SK-N-SH (cell line): Measurements from ENCODE around the gene GFOD2. TPM values are rescaled to one million over a fixed set of nuclear protein-coding genes. Genes with fewer than 3 reads are reported as not detected.

ENCODE experiments used
- CTCF ChIA-PET: fragments of 300-600, 350-600 bp; formaldehyde crosslinking; extraction: SDS; loops from one replicate; lab custom pipeline; 2021; lab: Yijun Ruan, JAX
- POLR2A ChIA-PET: fragments of 350-600 bp; sonication (Branson Sonifier 250); formaldehyde crosslinking; extraction: SDS; loops from one replicate; lab custom pipeline; 2020; ENCODE audit warnings: antibody characterized with exemption, inconsistent platforms; lab: Yijun Ruan, JAX
- DNase-seq: peaks from one replicate; pipeline ENCODE4 v3.0.0; 2012
- H2AFZ ChIP-seq: fragments of 200-600 bp; sonication (generic); 2 replicates; pipeline ENCODE4 v1.8.1; 2016; ENCODE audit warnings: antibody characterized with exemption, mild to moderate bottlenecking, low read depth
- H3F3A ChIP-seq: fragments of 200-600 bp; sonication (generic); replicated peaks from 2 replicates; pipeline ENCODE3; 2016; ENCODE audit warnings: antibody characterized with exemption, mild to moderate bottlenecking; ENCODE audit not compliant: insufficient read depth
- H3K27ac ChIP-seq, 2 experiments: fragments of 200-500 bp in 1 of 2; fragments of 200-600 bp in 1 of 2; sonication (Bioruptor generic) in 1 of 2; sonication (generic), shearing (Covaris generic) in 1 of 2; 2 replicates each; pipeline versions ENCODE4 v1.5.1 to v1.6.1; 2014 to 2016; ENCODE audit warnings: low read depth in 2 of 2, inconsistent platforms in 1 of 2, low read length in 1 of 2, mild to moderate bottlenecking in 1 of 2, mixed read lengths in 1 of 2
- H3K27me3 ChIP-seq: fragments of 200-600 bp; sonication (generic), shearing (Covaris generic); 2 replicates; pipeline ENCODE4 v1.6.1; 2016; ENCODE audit warnings: mixed run types; ENCODE audit not compliant: insufficient read depth
- H3K36me3 ChIP-seq, 2 experiments: fragments of 200-500 bp in 1 of 2; fragments of 200-600 bp in 1 of 2; sonication (Bioruptor generic) in 1 of 2; sonication (generic) in 1 of 2; replicated peaks in 1 of 2; 2 replicates each; pipeline versions ENCODE3 to v1.5.1; 2014 to 2016; ENCODE audit warnings: low read length in 1 of 2, mild to moderate bottlenecking in 1 of 2; ENCODE audit not compliant: insufficient read depth in 2 of 2, control insufficient read depth in 1 of 2
- H3K4me1 ChIP-seq, 2 experiments: fragments of 200-500 bp in 1 of 2; fragments of 200-600 bp in 1 of 2; sonication (Bioruptor generic) in 1 of 2; sonication (generic), shearing (Covaris generic) in 1 of 2; 2 replicates each; pipeline versions ENCODE4 v1.5.1 to v1.6.1; 2014 to 2016; ENCODE audit warnings: low read depth in 1 of 2, low read length in 1 of 2, mixed run types in 1 of 2; ENCODE audit not compliant: insufficient read depth in 2 of 2, control insufficient read depth in 1 of 2
- H3K4me2 ChIP-seq: fragments of 200-600 bp; sonication (generic), shearing (Covaris generic); 2 replicates; pipeline ENCODE4 v1.6.1; 2017; ENCODE audit warnings: mixed run types
- H3K4me3 ChIP-seq, 2 experiments: fragments of 200-500 bp in 1 of 2; fragments of 200-600 bp in 1 of 2; sonication (Bioruptor generic) in 1 of 2; sonication (generic), shearing (Covaris generic) in 1 of 2; 2 replicates each; pipeline versions ENCODE4 v1.5.1 to v1.8.1; 2014 to 2016; ENCODE audit warnings: low read depth in 2 of 2, inconsistent platforms in 1 of 2, low read length in 1 of 2, mild to moderate bottlenecking in 1 of 2, mixed read lengths in 1 of 2, moderate library complexity in 1 of 2
- H3K79me2 ChIP-seq: fragments of 200-600 bp; sonication (generic); 2 replicates; pipeline ENCODE4 v1.8.1; 2017; ENCODE audit warnings: mild to moderate bottlenecking; ENCODE audit not compliant: insufficient read depth
- H3K9ac ChIP-seq: fragments of 200-600 bp; sonication (generic); 2 replicates; pipeline ENCODE4 v1.6.1; 2017; ENCODE audit warnings: mixed run types
- H3K9me2 ChIP-seq: fragments of 200-600 bp; sonication (generic); 2 replicates; pipeline ENCODE4 v1.6.1; 2017; ENCODE audit warnings: mixed run types
- H3K9me3 ChIP-seq: fragments of 200-600 bp; sonication (generic); 2 replicates; pipeline ENCODE4 v1.6.1; 2017; ENCODE audit warnings: mixed run types, mild to moderate bottlenecking, moderate library complexity
- H4K20me1 ChIP-seq: fragments of 200-600 bp; sonication (generic); 2 replicates; pipeline ENCODE4 v1.6.1; 2017; ENCODE audit warnings: mild to moderate bottlenecking, mixed run types; ENCODE audit not compliant: insufficient read depth
- ELF1 ChIP-seq: IDR thresholded peaks from 2 replicates; pipeline ENCODE4 v1.4.0; 2012
- EP300 ChIP-seq, 2 experiments: IDR thresholded peaks; 2 replicates each; pipeline versions ENCODE4 v1.4.0 to v1.6.1; 2012; ENCODE audit warnings: borderline replicate concordance in 1 of 2, low read depth in 1 of 2, low read length in 1 of 2
- EZH2phosphoT487 ChIP-seq: fragments of 200-600 bp; sonication (generic); IDR thresholded peaks from 2 replicates; pipeline ENCODE4 v1.6.1; 2017; ENCODE audit warnings: low read depth, mixed run types, mild to moderate bottlenecking, antibody characterized with exemption, moderate library complexity, borderline replicate concordance
- FOXM1 ChIP-seq: IDR thresholded peaks from 2 replicates; pipeline ENCODE4 v1.4.0; 2012; ENCODE audit warnings: low read depth, mild to moderate bottlenecking
- GABPA ChIP-seq: IDR thresholded peaks from 2 replicates; pipeline ENCODE4 v1.4.0; 2012; ENCODE audit warnings: low read depth, mild to moderate bottlenecking
- JUND ChIP-seq: IDR thresholded peaks from 2 replicates; pipeline ENCODE4 v1.4.0; 2012
- NFIC ChIP-seq: IDR thresholded peaks from 2 replicates; pipeline ENCODE4 v1.4.0; 2012; ENCODE audit warnings: borderline replicate concordance
- NRF1 ChIP-seq: IDR thresholded peaks from 2 replicates; pipeline ENCODE4 v1.6.1; 2012; ENCODE audit warnings: low read depth, mild to moderate bottlenecking, low read length
- RCOR1 ChIP-seq: fragments of 150-350 bp; IDR thresholded peaks from 2 replicates; pipeline ENCODE4 v1.6.1; 2017; ENCODE audit warnings: antibody characterized with exemption, low read length
- RXRA ChIP-seq: IDR thresholded peaks from 2 replicates; pipeline ENCODE4 v1.4.0; 2012; ENCODE audit warnings: low read depth, mild to moderate bottlenecking, borderline replicate concordance
- SIN3A ChIP-seq: IDR thresholded peaks from 2 replicates; pipeline ENCODE4 v1.6.1; 2012; ENCODE audit warnings: low read depth, mild to moderate bottlenecking, low read length, moderate library complexity, borderline replicate concordance
- SMC3 ChIP-seq: IDR thresholded peaks from 2 replicates; pipeline ENCODE4 v1.6.1; 2012; ENCODE audit warnings: low read depth, low read length, improper control_type of control experiment
- TAF1 ChIP-seq: IDR thresholded peaks from 2 replicates; pipeline ENCODE4 v1.6.1; 2012; ENCODE audit warnings: low read depth, mild to moderate bottlenecking, low read length, moderate library complexity, borderline replicate concordance
- YY1 ChIP-seq: IDR thresholded peaks from 2 replicates; pipeline ENCODE4 v1.4.0; 2012; ENCODE audit warnings: low read depth, mild to moderate bottlenecking
- WGBS: methylation state at CpG from one replicate; pipeline ENCODE4 v1.1.6; 2017; ENCODE audit warnings: low lambda C conversion rate; 5-methylcytosine and 5-hydroxymethylcytosine counted together
- polyA plus RNA-seq, 3 experiments: library from polyadenylated mRNA; depleted of rRNA; stranded (reverse); fragments of >200 nt; gene quantifications; 2 replicates each; pipeline ENCODE4 v1.2.3, GENCODE V29; 2012
- TF ChIP-seq, protein P1 (sequence below): IDR thresholded peaks from 2 replicates; pipeline ENCODE4 v1.6.1; 2012; ENCODE audit warnings: mild to moderate bottlenecking, low read depth, low read length, moderate library complexity
- TF ChIP-seq, protein P2 (sequence below): fragments of 150-350 bp; IDR thresholded peaks from 2 replicates; pipeline ENCODE4 v1.6.1; 2017; ENCODE audit warnings: antibody characterized with exemption, low read length, low read depth, borderline replicate concordance
- TF ChIP-seq, protein P3 (sequence below): IDR thresholded peaks from 2 replicates; pipeline ENCODE4 v1.4.0; 2012; ENCODE audit warnings: low read depth, borderline replicate concordance
- TF ChIP-seq, protein P4 (sequence below): fragments of 200-600 bp; sonication (generic); IDR thresholded peaks from 2 replicates; pipeline ENCODE4 v1.6.1; 2017; ENCODE audit warnings: antibody characterized with exemption, mild to moderate bottlenecking, moderate library complexity
- TF ChIP-seq, protein P5 (sequence below): IDR thresholded peaks from 2 replicates; pipeline ENCODE4 v1.4.0; 2012; ENCODE audit warnings: low read depth

Gene GFOD2
- polyA plus RNA-seq, 1 of the 3 experiments (the other 2 are of a cell fraction): 19.0 TPM

DNA sequence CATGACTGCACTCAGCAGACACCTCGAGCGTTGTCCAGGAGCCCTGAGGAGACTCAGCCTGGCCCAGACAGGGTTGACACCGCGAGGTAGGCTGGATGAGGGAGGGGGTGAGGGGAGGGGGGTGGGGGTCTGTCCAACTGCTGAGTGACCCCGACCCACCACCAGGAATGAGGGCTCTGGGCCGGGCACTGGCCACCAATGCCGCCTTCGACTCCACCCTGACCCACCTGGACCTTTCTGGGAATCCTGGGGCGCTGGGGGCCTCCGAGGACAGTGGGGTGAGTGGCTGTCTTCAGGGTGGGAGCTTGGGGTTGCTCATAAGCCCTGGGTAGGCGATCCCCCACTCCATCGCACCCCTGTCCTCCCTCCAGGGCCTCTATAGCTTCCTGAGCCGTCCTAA lies 71.4 kb downstream of the GFOD2 start (continued):
- TF ChIP-seq, protein P1, sequence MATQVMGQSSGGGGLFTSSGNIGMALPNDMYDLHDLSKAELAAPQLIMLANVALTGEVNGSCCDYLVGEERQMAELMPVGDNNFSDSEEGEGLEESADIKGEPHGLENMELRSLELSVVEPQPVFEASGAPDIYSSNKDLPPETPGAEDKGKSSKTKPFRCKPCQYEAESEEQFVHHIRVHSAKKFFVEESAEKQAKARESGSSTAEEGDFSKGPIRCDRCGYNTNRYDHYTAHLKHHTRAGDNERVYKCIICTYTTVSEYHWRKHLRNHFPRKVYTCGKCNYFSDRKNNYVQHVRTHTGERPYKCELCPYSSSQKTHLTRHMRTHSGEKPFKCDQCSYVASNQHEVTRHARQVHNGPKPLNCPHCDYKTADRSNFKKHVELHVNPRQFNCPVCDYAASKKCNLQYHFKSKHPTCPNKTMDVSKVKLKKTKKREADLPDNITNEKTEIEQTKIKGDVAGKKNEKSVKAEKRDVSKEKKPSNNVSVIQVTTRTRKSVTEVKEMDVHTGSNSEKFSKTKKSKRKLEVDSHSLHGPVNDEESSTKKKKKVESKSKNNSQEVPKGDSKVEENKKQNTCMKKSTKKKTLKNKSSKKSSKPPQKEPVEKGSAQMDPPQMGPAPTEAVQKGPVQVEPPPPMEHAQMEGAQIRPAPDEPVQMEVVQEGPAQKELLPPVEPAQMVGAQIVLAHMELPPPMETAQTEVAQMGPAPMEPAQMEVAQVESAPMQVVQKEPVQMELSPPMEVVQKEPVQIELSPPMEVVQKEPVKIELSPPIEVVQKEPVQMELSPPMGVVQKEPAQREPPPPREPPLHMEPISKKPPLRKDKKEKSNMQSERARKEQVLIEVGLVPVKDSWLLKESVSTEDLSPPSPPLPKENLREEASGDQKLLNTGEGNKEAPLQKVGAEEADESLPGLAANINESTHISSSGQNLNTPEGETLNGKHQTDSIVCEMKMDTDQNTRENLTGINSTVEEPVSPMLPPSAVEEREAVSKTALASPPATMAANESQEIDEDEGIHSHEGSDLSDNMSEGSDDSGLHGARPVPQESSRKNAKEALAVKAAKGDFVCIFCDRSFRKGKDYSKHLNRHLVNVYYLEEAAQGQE: no peak
- TF ChIP-seq EZH2phosphoT487 (no peak), JUND (no peak), SIN3A (no peak)

DNA sequence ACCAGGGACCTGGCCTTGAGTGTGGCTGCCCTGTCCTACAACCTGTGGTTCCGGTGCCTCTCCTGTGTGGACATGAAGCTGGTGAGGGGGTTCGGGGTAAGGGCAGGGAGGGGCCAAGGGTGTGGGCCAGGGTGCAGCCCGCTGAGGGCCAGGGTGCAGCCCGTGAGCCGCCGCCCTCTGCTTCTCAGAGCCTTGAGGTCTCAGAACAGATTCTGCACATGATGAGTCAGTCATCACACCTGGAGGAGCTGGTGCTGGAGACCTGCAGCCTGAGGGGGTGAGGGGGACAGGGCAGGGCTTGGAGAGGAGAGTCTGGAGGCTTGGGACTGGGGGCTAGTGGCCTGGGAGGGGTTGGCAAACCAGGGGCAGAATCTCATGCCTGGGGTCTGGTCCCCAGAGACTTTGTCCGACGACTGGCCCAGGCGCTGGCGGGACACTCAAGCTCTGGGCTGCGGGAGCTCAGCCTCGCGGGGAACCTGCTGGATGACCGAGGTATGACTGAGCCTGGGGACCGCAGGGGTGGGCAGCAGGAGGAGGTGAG lies 71.9 kb downstream of the GFOD2 start:
- H3K27me3 ChIP-seq: no peaks in the 10 kb centered on the region
- H3K4me3 ChIP-seq: no peak overlapping the region
- TF ChIP-seq FOXM1: no peak
- no peak for TF ChIP-seq NFIC
- no peak for TF ChIP-seq RXRA
- no peak for TF ChIP-seq SMC3
- TF ChIP-seq, protein P2, sequence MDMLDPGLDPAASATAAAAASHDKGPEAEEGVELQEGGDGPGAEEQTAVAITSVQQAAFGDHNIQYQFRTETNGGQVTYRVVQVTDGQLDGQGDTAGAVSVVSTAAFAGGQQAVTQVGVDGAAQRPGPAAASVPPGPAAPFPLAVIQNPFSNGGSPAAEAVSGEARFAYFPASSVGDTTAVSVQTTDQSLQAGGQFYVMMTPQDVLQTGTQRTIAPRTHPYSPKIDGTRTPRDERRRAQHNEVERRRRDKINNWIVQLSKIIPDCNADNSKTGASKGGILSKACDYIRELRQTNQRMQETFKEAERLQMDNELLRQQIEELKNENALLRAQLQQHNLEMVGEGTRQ: no peak
- TF ChIP-seq, protein P3, sequence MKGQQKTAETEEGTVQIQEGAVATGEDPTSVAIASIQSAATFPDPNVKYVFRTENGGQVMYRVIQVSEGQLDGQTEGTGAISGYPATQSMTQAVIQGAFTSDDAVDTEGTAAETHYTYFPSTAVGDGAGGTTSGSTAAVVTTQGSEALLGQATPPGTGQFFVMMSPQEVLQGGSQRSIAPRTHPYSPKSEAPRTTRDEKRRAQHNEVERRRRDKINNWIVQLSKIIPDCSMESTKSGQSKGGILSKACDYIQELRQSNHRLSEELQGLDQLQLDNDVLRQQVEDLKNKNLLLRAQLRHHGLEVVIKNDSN: no peak
- no peak for TF ChIP-seq GABPA
- no peak for TF ChIP-seq EP300 (IDR thresholded peaks at IDR 0.05; ENCODE audit: borderline replicate concordance in 1 of 2, low read depth in 1 of 2, low read length in 1 of 2)
- TF ChIP-seq NRF1: no peak
- TF ChIP-seq, protein P4, sequence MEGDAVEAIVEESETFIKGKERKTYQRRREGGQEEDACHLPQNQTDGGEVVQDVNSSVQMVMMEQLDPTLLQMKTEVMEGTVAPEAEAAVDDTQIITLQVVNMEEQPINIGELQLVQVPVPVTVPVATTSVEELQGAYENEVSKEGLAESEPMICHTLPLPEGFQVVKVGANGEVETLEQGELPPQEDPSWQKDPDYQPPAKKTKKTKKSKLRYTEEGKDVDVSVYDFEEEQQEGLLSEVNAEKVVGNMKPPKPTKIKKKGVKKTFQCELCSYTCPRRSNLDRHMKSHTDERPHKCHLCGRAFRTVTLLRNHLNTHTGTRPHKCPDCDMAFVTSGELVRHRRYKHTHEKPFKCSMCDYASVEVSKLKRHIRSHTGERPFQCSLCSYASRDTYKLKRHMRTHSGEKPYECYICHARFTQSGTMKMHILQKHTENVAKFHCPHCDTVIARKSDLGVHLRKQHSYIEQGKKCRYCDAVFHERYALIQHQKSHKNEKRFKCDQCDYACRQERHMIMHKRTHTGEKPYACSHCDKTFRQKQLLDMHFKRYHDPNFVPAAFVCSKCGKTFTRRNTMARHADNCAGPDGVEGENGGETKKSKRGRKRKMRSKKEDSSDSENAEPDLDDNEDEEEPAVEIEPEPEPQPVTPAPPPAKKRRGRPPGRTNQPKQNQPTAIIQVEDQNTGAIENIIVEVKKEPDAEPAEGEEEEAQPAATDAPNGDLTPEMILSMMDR: no peak
- TF ChIP-seq, protein P1: no peak
- no peak for TF ChIP-seq TAF1
- TF ChIP-seq YY1: no peak
- TF ChIP-seq, protein P5, sequence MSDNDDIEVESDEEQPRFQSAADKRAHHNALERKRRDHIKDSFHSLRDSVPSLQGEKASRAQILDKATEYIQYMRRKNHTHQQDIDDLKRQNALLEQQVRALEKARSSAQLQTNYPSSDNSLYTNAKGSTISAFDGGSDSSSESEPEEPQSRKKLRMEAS: no peak
- TF ChIP-seq ELF1: no peak
- TF ChIP-seq RCOR1: no peak
- CTCF ChIA-PET: interaction anchor here (0.7 to 16.5 kb wide), 8 partner anchors 13 to 598 kb away, joined by 3 to 263 read pairs (median 31); partner anchors contain the start of genes ACD, CTCF, PARD6A and PLA2G15
- H3K9me3 ChIP-seq: no peaks in the 10 kb centered on the region
- POLR2A ChIA-PET: interaction anchor here (1.2 kb wide), 1 partner anchor 13 kb away, joined by 6 read pairs; the partner anchor contains the start of gene ACD
- no peak overlapping the region for H3K27ac ChIP-seq
- no peaks in the 10 kb centered on the region for H3K36me3 ChIP-seq
- H3F3A ChIP-seq: no peaks in the 10 kb centered on the region
- no peak overlapping the region for H3K4me2 ChIP-seq
- peaks cover 0 to 4% of the 10 kb centered on the region in 2 experiments; a peak in 1 of 4 replicates for H3K4me1 ChIP-seq
- WGBS: 81% methylated on average over 6 of the region's 15 CpGs
- H2AFZ ChIP-seq: no peak overlapping the region
- peaks cover 2% of the 10 kb centered on the region; the same call in 1 of the 2 replicates for H4K20me1 ChIP-seq
- DNase-seq: peak; percentile 32
- H3K9me2 ChIP-seq: no peaks in the 10 kb centered on the region
- no peak overlapping the region for H3K9ac ChIP-seq
- H3K79me2 ChIP-seq: no peaks in the 10 kb centered on the region
